Activated naive CD4-positive, alpha-beta T cell treated with anti-CD3 and anti-CD28 coated beads for 36 hours (primary cell): Measurements from ENCODE around the gene HOATZ. TPM values are rescaled to one million over a fixed set of nuclear protein-coding genes. Genes with fewer than 3 reads are reported as not detected.

Experiments used
- CTCF ChIA-PET: fragments of 350-600 bp; sonication (Branson Sonifier 250); formaldehyde crosslinking; loops from one replicate; lab custom pipeline; 2021; ENCODE audit warnings: antibody characterized with exemption; lab: Charles Lee
- DNase-seq: peaks from one replicate; pipeline ENCODE4 v3.0.0-alpha.2; 2020
- H3K27ac Mint-ChIP-seq: one replicate; pipeline ENCODE4 v1.8.0; 2021; ENCODE audit warnings: mild to moderate bottlenecking, mixed read lengths
- H3K27me3 Mint-ChIP-seq: one replicate; pipeline ENCODE4 v1.8.0; 2021; ENCODE audit warnings: low read depth, mixed read lengths
- H3K36me3 Mint-ChIP-seq: one replicate; pipeline ENCODE4 v1.8.0; 2021; ENCODE audit warnings: low read depth, mixed read lengths
- H3K4me1 Mint-ChIP-seq: one replicate; pipeline ENCODE4 v1.8.0; 2021; ENCODE audit warnings: low read depth, mixed read lengths
- H3K4me3 Mint-ChIP-seq: one replicate; pipeline ENCODE4 v1.8.0; 2021; ENCODE audit warnings: mild to moderate bottlenecking, moderate library complexity, mixed read lengths
- H3K9me3 Mint-ChIP-seq: one replicate; pipeline ENCODE4 v1.8.0; 2021; ENCODE audit warnings: mixed read lengths
- intact Hi-C: fragments of 100-400 bp; cut with micrococcal nuclease; formaldehyde crosslinking; loops from one replicate; pipeline ENCODE4 v1.15.1; 2023
- total RNA-seq, 2 experiments: library from RNA; stranded (reverse); gene quantifications; one replicate each; pipeline ENCODE4 v1.2.3, GENCODE V29; 2021

The HOATZ gene
- total RNA-seq, 2 experiments from 2014 or later: not detected

DNA sequence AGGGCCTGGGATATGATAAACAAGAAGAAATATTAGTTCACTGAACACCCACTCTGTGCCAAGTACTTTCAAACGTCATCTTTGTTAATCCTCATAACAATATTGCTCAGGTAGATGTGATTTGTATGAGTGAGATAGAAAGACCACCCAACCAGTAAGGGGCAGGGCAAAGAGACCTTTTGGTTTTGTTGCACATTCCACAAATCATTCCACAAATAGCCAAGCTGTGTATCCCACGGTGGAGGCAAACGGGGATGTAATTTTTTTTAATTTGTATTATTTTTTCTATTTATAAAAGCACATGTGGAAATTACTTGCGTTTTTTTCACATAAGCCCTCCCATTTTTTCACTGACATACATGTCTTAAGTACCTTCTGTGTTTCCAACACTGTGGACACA lies 54.9 kb downstream of the HOATZ start:
- no peak overlapping the region for H3K27ac Mint-ChIP-seq
- CTCF ChIA-PET: no interaction called here
- H3K9me3 Mint-ChIP-seq: no peaks in the 10 kb centered on the region
- no peaks in the 10 kb centered on the region for H3K36me3 Mint-ChIP-seq
- H3K27me3 Mint-ChIP-seq: no peaks in the 10 kb centered on the region
- H3K4me1 Mint-ChIP-seq: no peaks in the 10 kb centered on the region
- intact Hi-C loops: loop anchor here (5.0 to 10.0 kb wide), 3 partner anchors 415 to 713 kb away; partner anchors contain the start of gene BCO2
- DNase-seq: no peak
- H3K4me3 Mint-ChIP-seq: no peak overlapping the region

DNA sequence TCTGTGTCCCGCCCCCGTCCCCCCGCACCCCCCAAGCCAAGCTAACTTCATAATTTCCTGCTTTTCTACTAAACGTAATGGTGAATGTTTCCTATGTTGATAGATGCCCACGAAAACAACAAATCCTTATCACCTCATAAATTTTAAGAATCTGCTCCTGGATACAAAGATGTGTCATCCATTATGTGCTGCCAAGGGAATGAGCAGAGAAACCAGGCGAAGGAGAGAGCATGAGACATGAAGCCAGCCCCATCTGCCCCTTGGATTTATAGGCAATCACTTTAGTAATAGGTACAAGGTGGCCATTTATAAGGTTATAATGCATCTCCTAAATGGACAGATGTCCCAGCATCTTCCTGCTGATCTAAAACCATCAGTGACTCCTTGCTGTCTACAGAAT lies 56.2 kb downstream of the HOATZ start:
- Mint-ChIP-seq H3K27me3 (no peaks in the 10 kb centered on the region), H3K36me3 (no peaks in the 10 kb centered on the region), H3K4me3 (no peak overlapping the region), H3K9me3 (no peaks in the 10 kb centered on the region), H3K4me1 (no peaks in the 10 kb centered on the region), H3K27ac (no peak overlapping the region)
- CTCF ChIA-PET: interaction anchor here (0.6 kb wide), 1 partner anchor 329 kb away, joined by 6 read pairs; no protein-coding TSS in a partner anchor
- intact Hi-C loops: no loop called here
- no peak for DNase-seq

DNA sequence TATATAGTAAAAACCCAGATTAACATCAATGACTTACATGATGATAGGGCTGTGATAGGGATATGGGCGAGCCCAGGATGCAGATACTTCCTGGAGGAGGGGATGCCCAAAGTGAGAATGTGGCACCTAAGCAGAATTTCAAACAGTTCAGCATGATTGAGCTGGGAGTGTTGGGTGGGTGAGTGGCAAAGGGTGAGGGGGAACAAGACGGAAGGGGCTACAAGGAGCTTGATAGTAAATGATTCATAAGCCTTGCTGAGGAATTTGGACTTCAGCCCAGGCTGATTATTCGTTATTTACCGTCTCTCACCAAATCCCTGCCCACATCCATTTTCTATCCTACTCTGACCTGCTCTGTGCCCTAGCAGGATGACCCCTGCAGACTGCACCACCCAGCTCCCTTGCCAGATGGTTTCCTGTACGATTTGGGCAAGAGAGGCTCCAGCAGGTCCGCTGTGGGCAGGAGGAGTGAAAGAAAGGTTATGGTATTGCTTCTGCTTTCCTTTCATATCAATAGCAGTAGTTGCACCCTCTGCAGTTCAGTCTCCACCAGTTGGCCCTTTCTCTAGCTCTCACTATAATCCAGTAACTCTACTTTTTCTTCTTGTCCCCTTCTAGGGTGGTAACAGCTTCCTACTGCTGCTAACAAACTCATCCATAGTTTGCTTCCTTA lies 57.4 kb downstream of the HOATZ start:
- no peaks in the 10 kb centered on the region for H3K27me3 Mint-ChIP-seq

DNA sequence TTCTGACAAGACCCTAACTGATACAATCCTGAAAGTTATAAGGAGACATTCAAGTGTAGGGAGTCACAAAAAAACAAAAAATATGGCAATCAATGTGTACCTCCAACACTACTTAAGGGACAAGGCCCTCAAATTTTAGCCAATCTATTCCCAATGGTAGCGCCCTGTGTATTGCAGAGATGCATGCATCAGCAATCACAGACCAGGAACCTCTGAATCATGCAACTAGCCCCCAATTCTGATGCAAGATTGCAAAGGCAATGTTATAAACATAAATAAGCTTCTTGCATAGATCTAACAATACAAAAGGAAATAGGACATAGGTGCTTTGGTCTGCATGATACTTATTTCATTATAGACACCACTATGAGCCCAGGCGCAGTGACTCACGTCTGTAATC lies 58.0 kb downstream of the HOATZ start:
- H3K36me3 Mint-ChIP-seq: no peaks in the 10 kb centered on the region
- H3K27me3 Mint-ChIP-seq: no peaks in the 10 kb centered on the region

More for the DNA sequence above, 57.4 kb downstream of the HOATZ start:
- no peaks in the 10 kb centered on the region for H3K36me3 Mint-ChIP-seq
- no peak overlapping the region for H3K27ac Mint-ChIP-seq
- intact Hi-C loops: no loop called here
- H3K4me1 Mint-ChIP-seq: no peaks in the 10 kb centered on the region
- no peak overlapping the region for H3K4me3 Mint-ChIP-seq
- H3K9me3 Mint-ChIP-seq: no peaks in the 10 kb centered on the region
- DNase-seq: no peak
- CTCF ChIA-PET: interaction anchor here (0.9 to 1.3 kb wide), 2 partner anchors 12 to 15 kb away, joined by 4 to 5 read pairs; no protein-coding TSS in a partner anchor

DNA sequence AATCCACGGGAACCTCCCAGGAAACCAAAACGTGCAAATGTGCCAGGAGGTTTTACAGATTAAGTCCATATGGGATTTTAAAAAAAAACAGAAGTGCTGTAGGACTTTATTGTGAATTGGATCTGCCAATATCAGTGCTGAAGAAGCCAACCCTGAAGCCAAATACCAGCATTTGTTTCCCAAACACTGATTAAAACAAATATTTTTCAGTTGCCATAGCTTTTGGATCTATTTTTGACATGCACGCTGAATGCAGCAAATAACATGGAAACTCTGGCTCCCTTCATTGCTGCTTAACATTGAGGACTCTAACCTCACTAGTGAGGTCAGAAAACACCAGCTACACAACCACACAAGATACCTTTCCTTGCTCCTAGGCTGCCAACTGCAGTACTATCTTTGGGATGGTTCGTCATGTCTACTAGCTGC lies 59.3 kb downstream of the HOATZ start:
- Mint-ChIP-seq H3K4me1 (no peaks in the 10 kb centered on the region), H3K9me3 (no peaks in the 10 kb centered on the region), H3K36me3 (no peaks in the 10 kb centered on the region), H3K27ac (no peak overlapping the region), H3K4me3 (no peak overlapping the region), H3K27me3 (no peaks in the 10 kb centered on the region)
- CTCF ChIA-PET: interaction anchor here (1.1 kb wide), 2 partner anchors 202 to 239 kb away, joined by 3 to 4 read pairs; no protein-coding TSS in a partner anchor
- intact Hi-C loops: no loop called here
- DNase-seq: no peak

More for the DNA sequence above, 58.0 kb downstream of the HOATZ start:
- no peak overlapping the region for H3K4me3 Mint-ChIP-seq
- CTCF ChIA-PET: interaction anchor here (0.9 to 1.3 kb wide), 2 partner anchors 11 to 15 kb away, joined by 4 to 5 read pairs; no protein-coding TSS in a partner anchor
- no peaks in the 10 kb centered on the region for H3K4me1 Mint-ChIP-seq
- no peak overlapping the region for H3K27ac Mint-ChIP-seq
- intact Hi-C loops: no loop called here
- DNase-seq: no peak
- no peaks in the 10 kb centered on the region for H3K9me3 Mint-ChIP-seq

DNA sequence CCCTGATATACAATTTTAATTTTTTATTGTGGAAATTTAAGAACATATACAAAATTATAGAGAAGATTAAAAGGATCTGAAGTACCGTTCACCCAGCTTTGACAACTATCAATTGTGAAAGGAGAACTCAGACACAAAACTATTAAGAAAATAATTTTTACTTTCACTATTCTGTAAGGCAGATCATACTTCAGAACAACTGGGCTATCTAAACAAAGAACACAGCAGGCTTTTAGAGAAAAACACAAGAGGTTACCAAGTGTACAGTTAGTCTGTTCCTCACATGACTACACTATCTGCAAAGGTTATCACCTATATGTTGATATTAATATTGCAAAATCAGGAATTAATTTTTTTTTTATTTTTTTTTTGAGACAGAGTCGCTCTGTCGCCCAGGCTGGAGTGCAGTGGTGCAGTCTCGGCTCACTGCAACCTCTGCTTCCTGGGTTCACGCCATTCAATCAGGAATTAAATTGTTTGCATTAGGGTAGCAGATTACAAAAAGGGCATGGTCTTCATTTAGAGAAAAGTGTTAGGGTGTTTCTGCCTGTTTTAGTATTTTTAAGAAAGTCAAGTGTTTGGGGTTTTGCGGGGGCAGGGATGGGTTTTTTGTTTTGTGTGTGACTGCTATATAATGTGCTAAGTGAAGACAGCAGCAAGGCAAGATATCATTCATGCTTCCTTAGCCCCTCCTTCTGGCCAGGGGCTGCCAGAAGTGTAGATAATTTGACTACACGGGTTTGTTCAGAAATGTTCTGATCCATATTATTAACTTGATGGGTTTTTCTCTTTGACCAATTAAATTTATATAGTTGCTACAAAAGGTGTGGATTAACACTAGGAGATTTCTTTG lies 60.0 kb downstream of the HOATZ start:
- no peaks in the 10 kb centered on the region for H3K4me1 Mint-ChIP-seq
- no peaks in the 10 kb centered on the region for H3K9me3 Mint-ChIP-seq
- intact Hi-C loops: loop anchor here (1.0 kb wide), 1 partner anchor 120 kb away; no protein-coding TSS in a partner anchor
- no peak overlapping the region for H3K27ac Mint-ChIP-seq
- peak; percentile 12 for DNase-seq
- peak overlapping the region; percentile 30 for H3K4me3 Mint-ChIP-seq
- H3K36me3 Mint-ChIP-seq: no peaks in the 10 kb centered on the region
- H3K27me3 Mint-ChIP-seq: no peaks in the 10 kb centered on the region
- CTCF ChIA-PET: interaction anchor here (1.1 kb wide), 2 partner anchors 201 to 238 kb away, joined by 3 to 4 read pairs; no protein-coding TSS in a partner anchor

DNA sequence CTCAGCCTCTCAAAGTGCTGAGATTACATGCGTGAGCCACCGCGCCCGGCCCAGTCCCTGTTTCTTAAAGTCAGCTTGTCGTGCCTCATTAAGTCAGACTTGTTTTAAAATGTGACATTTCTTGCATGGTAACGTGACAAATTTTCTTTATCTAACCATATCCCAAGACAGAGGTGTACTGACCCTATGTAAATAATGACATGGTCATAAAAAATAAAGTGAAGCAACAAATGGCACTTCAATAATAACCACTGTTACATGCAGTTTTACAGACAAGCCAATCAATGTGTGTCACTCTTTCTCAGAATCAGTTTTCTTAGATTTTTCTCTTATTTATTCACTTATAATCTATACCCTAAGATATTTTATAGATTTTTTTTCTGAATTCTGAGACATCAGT lies 61.2 kb downstream of the HOATZ start:
- H3K27ac Mint-ChIP-seq: no peak overlapping the region
- H3K36me3 Mint-ChIP-seq: no peaks in the 10 kb centered on the region
- intact Hi-C loops: loop anchor here (1.0 kb wide), 1 partner anchor 121 kb away; no protein-coding TSS in a partner anchor
- H3K4me1 Mint-ChIP-seq: peaks cover under 1% of the 10 kb centered on the region
- no peaks in the 10 kb centered on the region for H3K9me3 Mint-ChIP-seq
- CTCF ChIA-PET: interaction anchor here (0.6 kb wide), 1 partner anchor 299 kb away, joined by 4 read pairs; no protein-coding TSS in a partner anchor
- no peak overlapping the region for H3K4me3 Mint-ChIP-seq
- DNase-seq: no peak
- H3K27me3 Mint-ChIP-seq: no peaks in the 10 kb centered on the region

DNA sequence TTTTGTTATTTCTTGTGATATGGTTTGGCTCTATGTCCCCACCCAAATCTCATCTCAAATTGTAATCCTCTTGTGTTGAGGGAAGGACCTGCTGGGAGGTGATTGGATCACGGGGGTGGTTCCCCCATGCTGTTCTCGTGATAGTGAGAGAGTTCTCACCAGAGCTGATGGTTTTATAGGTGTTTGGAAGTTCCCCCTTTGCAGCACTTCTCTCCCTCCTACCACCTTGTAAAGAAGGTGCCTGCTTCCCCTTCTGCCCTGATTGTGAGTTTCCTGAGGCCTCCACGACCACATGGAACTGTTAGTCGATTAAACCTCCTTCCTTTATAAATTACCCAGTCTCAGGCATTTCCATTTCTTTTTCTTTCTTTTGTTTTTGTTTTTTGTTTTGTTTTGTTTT lies 63.2 kb downstream of the HOATZ start:
- Mint-ChIP-seq H3K36me3 (no peaks in the 10 kb centered on the region), H3K27me3 (no peaks in the 10 kb centered on the region), H3K9me3 (no peaks in the 10 kb centered on the region), H3K4me1 (peaks cover 3% of the 10 kb centered on the region), H3K4me3 (no peak overlapping the region), H3K27ac (no peak overlapping the region)
- DNase-seq: no peak
- CTCF ChIA-PET: interaction anchor here (0.9 to 1.8 kb wide), 2 partner anchors 11 to 122 kb away, joined by 4 to 6 read pairs; no protein-coding TSS in a partner anchor
- intact Hi-C loops: no loop called here

DNA sequence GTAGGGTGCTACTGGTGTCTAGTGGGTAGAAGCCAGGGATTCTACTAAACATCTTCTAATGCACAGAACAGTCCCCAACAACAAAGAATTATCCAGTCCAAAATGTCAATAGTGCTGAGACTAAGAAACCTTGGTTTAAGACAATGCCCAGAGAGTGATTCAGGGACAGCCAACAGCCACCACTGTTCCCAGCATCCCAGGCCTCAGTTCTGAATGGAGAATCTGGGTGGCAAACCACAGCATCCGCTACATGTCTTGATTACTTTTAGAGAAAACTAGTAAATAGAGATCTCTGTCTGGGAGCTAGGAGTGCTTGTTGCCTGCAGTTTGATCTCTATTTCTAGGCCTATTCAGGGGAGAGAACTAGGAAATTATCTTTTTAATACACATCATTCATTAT lies 66.8 kb downstream of the HOATZ start:
- no peaks in the 10 kb centered on the region for H3K9me3 Mint-ChIP-seq
- DNase-seq: no peak
- intact Hi-C loops: no loop called here
- no peak overlapping the region for H3K27ac Mint-ChIP-seq
- peaks cover 3% of the 10 kb centered on the region for H3K4me1 Mint-ChIP-seq
- no peaks in the 10 kb centered on the region for H3K36me3 Mint-ChIP-seq
- H3K4me3 Mint-ChIP-seq: no peak overlapping the region
- CTCF ChIA-PET: no interaction called here
- H3K27me3 Mint-ChIP-seq: peaks cover 2% of the 10 kb centered on the region

DNA sequence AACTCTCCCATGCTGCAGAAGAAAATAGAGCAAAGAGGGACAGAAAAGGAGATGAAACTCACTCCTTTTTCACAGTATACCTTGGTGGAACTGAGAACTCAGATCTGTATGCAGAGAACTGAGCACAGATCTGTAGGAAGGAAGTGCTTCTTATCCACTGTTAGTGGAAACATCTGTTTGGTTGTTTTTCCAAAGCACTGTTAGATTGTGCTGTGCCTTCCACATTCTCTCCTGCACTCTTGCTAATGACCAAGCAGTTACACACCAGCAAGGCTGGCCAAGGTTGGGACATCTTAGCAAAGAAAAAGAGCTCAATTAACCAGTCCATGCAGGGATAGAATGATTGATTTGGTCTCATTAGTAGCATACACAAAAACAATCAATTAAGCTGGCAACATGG lies 67.6 kb downstream of the HOATZ start:
- intact Hi-C loops: no loop called here
- H3K36me3 Mint-ChIP-seq: no peaks in the 10 kb centered on the region
- peaks cover 3% of the 10 kb centered on the region for H3K4me1 Mint-ChIP-seq
- no peaks in the 10 kb centered on the region for H3K9me3 Mint-ChIP-seq
- H3K27me3 Mint-ChIP-seq: peaks cover 2% of the 10 kb centered on the region
- CTCF ChIA-PET: interaction anchor here (0.7 kb wide), 1 partner anchor 14 kb away, joined by 10 read pairs; no protein-coding TSS in a partner anchor
- no peak overlapping the region for H3K4me3 Mint-ChIP-seq
- H3K27ac Mint-ChIP-seq: no peak overlapping the region
- no peak for DNase-seq

DNA sequence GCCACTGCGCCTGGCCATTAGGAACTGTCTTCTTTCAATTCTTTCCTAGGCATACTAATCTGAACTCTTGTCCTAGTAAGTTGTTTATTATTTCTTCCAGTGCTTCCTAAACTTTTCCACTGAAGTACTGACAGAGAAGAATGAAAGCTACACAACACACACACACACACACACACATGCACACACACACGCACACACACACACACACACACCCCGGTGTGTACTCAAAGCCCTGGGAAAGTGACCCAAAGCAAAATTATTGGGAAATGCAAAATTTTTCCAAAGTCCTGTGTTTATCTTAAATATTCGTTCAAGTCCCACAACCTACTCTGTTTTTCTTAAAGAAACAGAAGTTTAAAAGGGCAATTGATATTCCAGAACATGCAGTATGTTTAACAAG lies 68.3 kb downstream of the HOATZ start:
- Mint-ChIP-seq H3K4me1 (peaks cover 3% of the 10 kb centered on the region), H3K4me3 (no peak overlapping the region), H3K27ac (no peak overlapping the region), H3K27me3 (peaks cover 2% of the 10 kb centered on the region), H3K9me3 (no peaks in the 10 kb centered on the region), H3K36me3 (no peaks in the 10 kb centered on the region)
- no peak for DNase-seq
- CTCF ChIA-PET: interaction anchor here (1.2 to 1.3 kb wide), 2 partner anchors 37 to 197 kb away, joined by 3 to 4 read pairs; no protein-coding TSS in a partner anchor
- intact Hi-C loops: no loop called here

DNA sequence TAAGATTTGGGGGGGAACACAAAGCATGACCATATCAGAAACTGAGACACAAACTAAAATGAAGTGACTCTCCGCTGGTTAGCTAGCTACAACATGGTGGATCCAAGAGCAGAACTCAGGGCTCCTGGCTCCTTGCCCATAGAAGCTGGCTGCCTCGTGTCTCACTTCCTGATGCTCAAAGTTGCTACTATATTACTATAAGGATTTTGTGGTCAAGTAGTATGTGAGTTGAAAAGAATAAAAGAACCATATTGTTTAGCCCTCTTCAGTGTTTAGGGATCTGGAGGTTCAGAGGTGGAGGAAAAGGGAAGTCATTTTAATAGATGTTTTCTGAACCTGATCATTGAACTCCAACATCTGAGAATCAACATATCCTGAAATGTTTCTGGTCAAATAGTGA lies 70.8 kb downstream of the HOATZ start:
- no peaks in the 10 kb centered on the region for H3K36me3 Mint-ChIP-seq
- no peak for DNase-seq
- intact Hi-C loops: no loop called here
- no peaks in the 10 kb centered on the region for H3K9me3 Mint-ChIP-seq
- CTCF ChIA-PET: interaction anchor here (1.0 to 3.1 kb wide), 5 partner anchors 19 to 256 kb away, joined by 3 to 43 read pairs (median 5); no protein-coding TSS in a partner anchor
- no peak overlapping the region for H3K4me3 Mint-ChIP-seq
- H3K4me1 Mint-ChIP-seq: peaks cover 3% of the 10 kb centered on the region
- H3K27ac Mint-ChIP-seq: no peak overlapping the region
- peaks cover 2% of the 10 kb centered on the region for H3K27me3 Mint-ChIP-seq
